ENCODE data around the gene TSHZ1. TPM values are rescaled to one million over a fixed set of nuclear protein-coding genes. Genes with fewer than 3 reads are reported as not detected.

Gene TSHZ1
- polyA plus RNA-seq, 2 of the 4 experiments (the other 2 are of a cell fraction), result 2.2 to 3.0 TPM

GRCh38 chr18:75219745-75220375 lies 9.3 kb downstream of the TSHZ1 start:
- TF ChIP-seq KDM1A (IDR thresholded peaks at IDR 0.05; ENCODE audit: low read depth), result no peak
- TF ChIP-seq GATA3 (IDR thresholded peaks at IDR 0.05; ENCODE audit: borderline replicate concordance), result no peak
- no peak for TF ChIP-seq NPAS2 (CRISPR knock-in tag; IDR thresholded peaks at IDR 0.05; ENCODE audit: borderline replicate concordance)
- no peak for TF ChIP-seq CHD4 (IDR thresholded peaks at IDR 0.05; ENCODE audit: borderline replicate concordance)
- no peak for TF ChIP-seq TFCP2L1 (CRISPR knock-in tag; IDR thresholded peaks at IDR 0.05)
- TF ChIP-seq, protein P1, sequence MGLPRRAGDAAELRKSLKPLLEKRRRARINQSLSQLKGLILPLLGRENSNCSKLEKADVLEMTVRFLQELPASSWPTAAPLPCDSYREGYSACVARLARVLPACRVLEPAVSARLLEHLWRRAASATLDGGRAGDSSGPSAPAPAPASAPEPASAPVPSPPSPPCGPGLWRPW (IDR thresholded peaks at IDR 0.05), result no peak
- TF ChIP-seq MAFK (IDR thresholded peaks at IDR 0.05; ENCODE audit: partially characterized antibody), result no peak
- TF ChIP-seq CBX2 (IDR thresholded peaks at IDR 0.05; ENCODE audit: borderline replicate concordance, low read depth), result no peak
- no peak for TF ChIP-seq PBX3 (IDR thresholded peaks at IDR 0.05)
- TF ChIP-seq CTCF (IDR thresholded peaks at IDR 0.05), result no peak
- TF ChIP-seq, protein P2, sequence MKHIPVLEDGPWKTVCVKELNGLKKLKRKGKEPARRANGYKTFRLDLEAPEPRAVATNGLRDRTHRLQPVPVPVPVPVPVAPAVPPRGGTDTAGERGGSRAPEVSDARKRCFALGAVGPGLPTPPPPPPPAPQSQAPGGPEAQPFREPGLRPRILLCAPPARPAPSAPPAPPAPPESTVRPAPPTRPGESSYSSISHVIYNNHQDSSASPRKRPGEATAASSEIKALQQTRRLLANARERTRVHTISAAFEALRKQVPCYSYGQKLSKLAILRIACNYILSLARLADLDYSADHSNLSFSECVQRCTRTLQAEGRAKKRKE (CRISPR knock-in tag; IDR thresholded peaks at IDR 0.05; ENCODE audit: low read depth), result no peak
- TF ChIP-seq HDAC2 (IDR thresholded peaks at IDR 0.05), result no peak
- TF ChIP-seq NFE2L2 (conservative IDR thresholded peaks at IDR 0.05; ENCODE audit: low read length), result no peak
- no peak for TF ChIP-seq FOSB (CRISPR knock-in tag; IDR thresholded peaks at IDR 0.05)
- no peak for FAIRE-seq
- Histone ChIP-seq H3K4me2 (no peak overlapping the region), H3K4me1 (no peaks in the 10 kb centered on the region), H3K4me3 (no peak overlapping the region), H3K9me3 (no peaks in the 10 kb centered on the region), H3K27ac (no peak overlapping the region)
- no peak for DNase-seq (ENCODE audit: low read depth in 1 of 2, low spot score in 1 of 2)
- 90% methylated on average over 11 of the region's 11 CpGs for WGBS (ENCODE audit: missing lambda C conversion rate)
- ATAC-seq, result no peak
- CTCF ChIA-PET, result no interaction called here
- POLR2A ChIA-PET, result no interaction called here

DNA sequence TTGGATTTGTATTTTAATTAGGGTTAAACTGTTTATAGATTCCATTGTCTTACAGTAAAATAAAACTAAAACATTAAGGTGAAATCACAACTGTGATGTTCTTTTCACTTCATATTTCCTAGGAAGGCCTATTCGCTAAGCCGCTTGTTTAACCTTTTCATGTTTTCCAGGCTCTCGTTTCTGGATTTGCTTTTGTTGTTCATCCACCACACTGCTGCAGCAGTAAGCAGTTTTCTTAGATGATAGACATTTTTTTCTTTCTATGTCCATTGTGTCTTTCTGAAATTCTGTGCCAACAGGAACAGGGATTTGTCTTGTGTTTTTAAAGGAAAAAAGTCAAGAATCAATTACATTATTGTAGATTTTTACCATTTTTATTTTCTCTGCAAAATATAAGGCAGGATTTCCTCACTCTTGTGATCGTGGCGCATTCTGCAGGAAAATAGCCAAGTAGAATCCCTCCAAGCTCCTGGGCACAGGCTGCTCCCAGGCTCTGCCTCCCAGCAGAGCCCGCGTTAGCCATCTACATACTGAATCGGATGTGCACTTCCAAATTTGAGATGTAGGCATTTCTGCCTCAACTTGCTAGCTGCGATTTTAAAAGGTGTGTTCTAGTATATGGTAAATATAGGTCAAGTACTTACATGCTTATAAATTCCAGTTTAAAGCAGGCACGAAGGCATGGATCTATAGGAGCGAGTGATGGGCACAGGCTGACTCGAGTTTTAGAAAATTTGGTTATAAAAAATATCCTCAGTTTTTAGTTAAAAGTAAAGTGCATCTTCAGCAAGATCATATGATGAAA lies 10.2 kb downstream of the TSHZ1 start:
- TF ChIP-seq RAD21 (conservative IDR thresholded peaks at IDR 0.05 in 1 of 2, IDR thresholded peaks at IDR 0.05 in 1 of 2), result no peak
- TF ChIP-seq KDM1A (IDR thresholded peaks at IDR 0.05; ENCODE audit: low read depth), result no peak
- TF ChIP-seq CEBPB (IDR thresholded peaks at IDR 0.05), result no peak
- Histone ChIP-seq H3K4me3 (no peak overlapping the region), H3K4me2 (no peak overlapping the region), H3K27ac (no peak overlapping the region), H3K4me1 (no peaks in the 10 kb centered on the region), H3K9me3 (no peaks in the 10 kb centered on the region)
- CTCF ChIA-PET, result no interaction called here
- FAIRE-seq, result no peak
- DNase-seq (ENCODE audit: low read depth in 1 of 2, low spot score in 1 of 2), result no peak
- POLR2A ChIA-PET, result no interaction called here
- ATAC-seq, result no peak
- 90% methylated on average over 12 of the region's 12 CpGs for WGBS (ENCODE audit: missing lambda C conversion rate)

GRCh38 chr18:75221397-75221796 lies 10.8 kb downstream of the TSHZ1 start:
- CTCF ChIA-PET, result no interaction called here
- FAIRE-seq (no peak), ATAC-seq (no peak), DNase-seq (ENCODE audit: low read depth in 1 of 2, low spot score in 1 of 2) (no peak)
- no peak for TF ChIP-seq CBX2 (IDR thresholded peaks at IDR 0.05; ENCODE audit: borderline replicate concordance, low read depth)
- no peak for TF ChIP-seq HOXB5 (CRISPR knock-in tag; IDR thresholded peaks at IDR 0.05)
- TF ChIP-seq CBX8 (IDR thresholded peaks at IDR 0.05), result no peak
- no peak for TF ChIP-seq RARB (CRISPR knock-in tag; IDR thresholded peaks at IDR 0.05)
- no peak for TF ChIP-seq SMC3 (IDR thresholded peaks at IDR 0.05)
- no peak for TF ChIP-seq SREBF2 (IDR thresholded peaks at IDR 0.05)
- H3K4me3 ChIP-seq, result no peak overlapping the region
- WGBS (ENCODE audit: missing lambda C conversion rate), result 88% methylated on average over 1 of the region's 1 CpG
- POLR2A ChIA-PET, result no interaction called here
- no peaks in the 10 kb centered on the region for H3K9me3 ChIP-seq
- H3K27ac ChIP-seq, result no peak overlapping the region
- H3K4me2 ChIP-seq, result no peak overlapping the region
- peaks cover 4% of the 10 kb centered on the region; the same call in 2 of the 3 replicates for H3K4me1 ChIP-seq
